Heart left ventricle (tissue), 13 donors: Measurements from ENCODE around the gene PCDHGA12.

Source experiments
- CTCF ChIP-seq, 12 donors: fragments of 200-600 bp; sonication (generic) in 4 of 12; IDR thresholded peaks; one replicate each; pipeline versions ENCODE4 v1.5.0 to v1.8.0; 2018 to 2022; ENCODE audit warnings: antibody characterized with exemption in 12 of 12, mild to moderate bottlenecking in 5 of 12
- POLR2A ChIP-seq, 2 donors: fragments of 450-650 bp; IDR thresholded peaks; one replicate each; pipeline ENCODE4 v1.6.1; 2017; ENCODE audit warnings: antibody characterized with exemption in 2 of 2, mild to moderate bottlenecking in 2 of 2, moderate library complexity in 2 of 2
- donor health status: ischemic (EF 13 %, LVEDD 7.1; RV severe dilation, severe dysfunction).
- donor health status: DM: no; HTN: yes; CAD: no.
- donor health status: DM: no; HTN: no; CAD: no.
- donor health status: ischemic (EF 25% LVEDD 6.9; RV normal size, moderate dysfunction).
- donor health status: ischemic (EF 25% LVEDD 5.7; RV mildly dilated, moderate dysfunction).
- donor health status: ischemic (EF 35%, LVEDD 5.7; RV mildly dilated, moderate dysfunction).
- donor health status: nonischemic (EF 11% LVEDD 7.7; RV severe dilation, severe dysfunction).
- donor health status: DM: yes; HTN: yes; CAD: no.
- donor health status: PGD.
- donor health status: ischemic (EF 29% LVEDD 5.4; RV normal size, mild dysfunction).
- donor health status: nonischemic (EF 23%, LVEDD 6.1; RV moderate dilation, normal function).

GRCh38 chr5:141412854-141413539 is 17.3 kb upstream of the PCDHGA12 start, which contains the start of gene PCDHGA10:
- TF ChIP-seq CTCF (IDR thresholded peaks at IDR 0.05) (peak; percentile 26 to 60 (median 42)), POLR2A (IDR thresholded peaks at IDR 0.05) (no peak)
